ENCODE data around the gene STRA6. TPM values are rescaled to one million over a fixed set of nuclear protein-coding genes. Genes with fewer than 3 reads are reported as not detected.

STRA6 gene
- polyA plus RNA-seq, 2 of the 4 experiments (the other 2 are of a cell fraction): 35.0 to 70.2 TPM

- H3K4me1 ChIP-seq: peaks cover 16% of the 10 kb centered on the region; the same call in 2 of the 3 replicates
- no peak overlapping the region for H3K4me3 ChIP-seq
- H3K9me3 ChIP-seq: no peaks in the 10 kb centered on the region
- no peak overlapping the region for H3K27ac ChIP-seq
- no peak for TF ChIP-seq EHF (CRISPR knock-in tag; IDR thresholded peaks at IDR 0.05)
- TF ChIP-seq, protein P1, sequence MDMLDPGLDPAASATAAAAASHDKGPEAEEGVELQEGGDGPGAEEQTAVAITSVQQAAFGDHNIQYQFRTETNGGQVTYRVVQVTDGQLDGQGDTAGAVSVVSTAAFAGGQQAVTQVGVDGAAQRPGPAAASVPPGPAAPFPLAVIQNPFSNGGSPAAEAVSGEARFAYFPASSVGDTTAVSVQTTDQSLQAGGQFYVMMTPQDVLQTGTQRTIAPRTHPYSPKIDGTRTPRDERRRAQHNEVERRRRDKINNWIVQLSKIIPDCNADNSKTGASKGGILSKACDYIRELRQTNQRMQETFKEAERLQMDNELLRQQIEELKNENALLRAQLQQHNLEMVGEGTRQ (IDR thresholded peaks at IDR 0.05): no peak
- TF ChIP-seq FOSB (CRISPR knock-in tag; IDR thresholded peaks at IDR 0.05): no peak
- no peak for TF ChIP-seq MYC (IDR thresholded peaks at IDR 0.05; ENCODE audit: borderline replicate concordance, low read length)
- TF ChIP-seq ESRRA (IDR thresholded peaks at IDR 0.05; ENCODE audit: borderline replicate concordance, low read length): no peak
- no peak for TF ChIP-seq CHD4 (IDR thresholded peaks at IDR 0.05; ENCODE audit: borderline replicate concordance)
- no peak for TF ChIP-seq BHLHE40 (IDR thresholded peaks at IDR 0.05; ENCODE audit: low read depth, low read length)
- no peak for TF ChIP-seq JUNB (IDR thresholded peaks at IDR 0.05)
- TF ChIP-seq EHMT2 (IDR thresholded peaks at IDR 0.05; ENCODE audit: low read depth): no peak
- no peak for TF ChIP-seq RAD21 (conservative IDR thresholded peaks at IDR 0.05 in 1 of 2, IDR thresholded peaks at IDR 0.05 in 1 of 2)
- TF ChIP-seq EP300 (IDR thresholded peaks at IDR 0.05): no peak
- TF ChIP-seq NPAS2 (CRISPR knock-in tag; IDR thresholded peaks at IDR 0.05; ENCODE audit: borderline replicate concordance): no peak
- TF ChIP-seq PBX3 (IDR thresholded peaks at IDR 0.05): no peak
- TF ChIP-seq CBX8 (IDR thresholded peaks at IDR 0.05): no peak
- no peak for TF ChIP-seq ZSCAN20 (CRISPR knock-in tag; IDR thresholded peaks at IDR 0.05)
- TF ChIP-seq FOSL2 (IDR thresholded peaks at IDR 0.05): no peak
- no peak for TF ChIP-seq FOSL2 (CRISPR knock-in tag; IDR thresholded peaks at IDR 0.05)
- no peak for TF ChIP-seq HEYL (CRISPR knock-in tag; IDR thresholded peaks at IDR 0.05)
- TF ChIP-seq SMC3 (IDR thresholded peaks at IDR 0.05): no peak
- TF ChIP-seq RFX5 (IDR thresholded peaks at IDR 0.05): no peak
- no peak overlapping the region for H3K4me2 ChIP-seq
- POLR2A ChIA-PET: no interaction called here
- DNase-seq (ENCODE audit: low read depth in 1 of 2, low spot score in 1 of 2) (no peak), FAIRE-seq (no peak), ATAC-seq (no peak)
- CTCF ChIA-PET: interaction anchor here (2.9 kb wide), 1 partner anchor 14 kb away, joined by 12 read pairs; no protein-coding TSS in a partner anchor
- 76% methylated on average over 4 of the region's 5 CpGs for WGBS (ENCODE audit: missing lambda C conversion rate)
Observed at GRCh38 chr15:74225928-74226327, 23.3 kb upstream of the STRA6 start.

DNA sequence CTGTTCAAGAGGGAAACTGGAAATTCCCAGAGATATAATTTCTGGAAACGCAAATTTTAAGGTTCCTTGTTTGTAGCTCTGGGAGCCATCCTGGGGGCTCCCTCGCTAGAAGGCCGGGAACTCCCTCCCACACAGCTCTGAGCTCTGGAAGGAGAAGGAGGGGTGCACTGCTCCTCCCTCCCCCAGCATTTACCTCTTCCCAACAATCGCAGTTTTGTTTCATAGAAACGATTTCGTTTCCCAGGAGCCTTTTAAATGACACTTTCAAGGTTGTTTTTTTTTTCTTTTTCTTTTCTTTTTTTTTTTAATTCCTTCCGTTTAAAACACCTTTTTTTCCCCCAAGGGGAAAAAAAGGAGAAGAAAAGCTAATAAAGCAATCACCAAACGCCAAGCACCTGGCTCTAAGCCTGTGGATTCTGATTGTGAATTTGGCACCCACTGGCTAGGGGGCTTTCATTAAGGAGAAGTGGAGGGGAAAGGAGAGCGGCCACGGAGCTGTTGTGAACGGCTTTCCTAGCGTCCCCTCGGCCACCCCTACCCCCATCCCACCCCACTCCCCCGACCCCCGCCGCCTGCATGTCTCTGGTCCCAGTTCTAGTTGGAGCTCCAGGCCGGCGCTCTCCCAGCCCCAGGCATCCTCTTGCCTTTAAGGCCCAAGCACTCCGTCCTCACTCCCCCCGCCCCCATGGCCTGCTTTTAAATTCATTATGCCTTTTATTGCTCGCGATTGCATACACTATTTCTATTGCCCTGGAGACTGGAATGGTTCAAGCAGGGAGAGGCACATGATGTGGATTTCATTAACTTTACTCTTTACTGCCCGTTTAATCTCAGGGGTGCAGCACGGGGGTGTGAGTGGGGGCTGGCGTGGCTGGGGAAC lies 19.9 kb upstream of the STRA6 start:
- WGBS (ENCODE audit: missing lambda C conversion rate): 81% methylated on average over 24 of the region's 25 CpGs
- Histone ChIP-seq H3K27ac (no peak overlapping the region), H3K9me3 (no peaks in the 10 kb centered on the region), H3K4me1 (peaks cover 19% of the 10 kb centered on the region; the same call in 2 of the 3 replicates), H3K4me3 (no peak overlapping the region), H3K4me2 (no peak overlapping the region)
- ATAC-seq (no peak), FAIRE-seq (no peak), DNase-seq (ENCODE audit: low read depth in 1 of 2, low spot score in 1 of 2) (no peak)
- CTCF ChIA-PET: interaction anchor here (1.0 to 1.6 kb wide), 5 partner anchors 11 to 98 kb away, joined by 3 to 4 read pairs (median 3); partner anchors contain the start of gene STRA6
- TF ChIP-seq, protein P2, sequence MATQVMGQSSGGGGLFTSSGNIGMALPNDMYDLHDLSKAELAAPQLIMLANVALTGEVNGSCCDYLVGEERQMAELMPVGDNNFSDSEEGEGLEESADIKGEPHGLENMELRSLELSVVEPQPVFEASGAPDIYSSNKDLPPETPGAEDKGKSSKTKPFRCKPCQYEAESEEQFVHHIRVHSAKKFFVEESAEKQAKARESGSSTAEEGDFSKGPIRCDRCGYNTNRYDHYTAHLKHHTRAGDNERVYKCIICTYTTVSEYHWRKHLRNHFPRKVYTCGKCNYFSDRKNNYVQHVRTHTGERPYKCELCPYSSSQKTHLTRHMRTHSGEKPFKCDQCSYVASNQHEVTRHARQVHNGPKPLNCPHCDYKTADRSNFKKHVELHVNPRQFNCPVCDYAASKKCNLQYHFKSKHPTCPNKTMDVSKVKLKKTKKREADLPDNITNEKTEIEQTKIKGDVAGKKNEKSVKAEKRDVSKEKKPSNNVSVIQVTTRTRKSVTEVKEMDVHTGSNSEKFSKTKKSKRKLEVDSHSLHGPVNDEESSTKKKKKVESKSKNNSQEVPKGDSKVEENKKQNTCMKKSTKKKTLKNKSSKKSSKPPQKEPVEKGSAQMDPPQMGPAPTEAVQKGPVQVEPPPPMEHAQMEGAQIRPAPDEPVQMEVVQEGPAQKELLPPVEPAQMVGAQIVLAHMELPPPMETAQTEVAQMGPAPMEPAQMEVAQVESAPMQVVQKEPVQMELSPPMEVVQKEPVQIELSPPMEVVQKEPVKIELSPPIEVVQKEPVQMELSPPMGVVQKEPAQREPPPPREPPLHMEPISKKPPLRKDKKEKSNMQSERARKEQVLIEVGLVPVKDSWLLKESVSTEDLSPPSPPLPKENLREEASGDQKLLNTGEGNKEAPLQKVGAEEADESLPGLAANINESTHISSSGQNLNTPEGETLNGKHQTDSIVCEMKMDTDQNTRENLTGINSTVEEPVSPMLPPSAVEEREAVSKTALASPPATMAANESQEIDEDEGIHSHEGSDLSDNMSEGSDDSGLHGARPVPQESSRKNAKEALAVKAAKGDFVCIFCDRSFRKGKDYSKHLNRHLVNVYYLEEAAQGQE (IDR thresholded peaks at IDR 0.05): no peak
- TF ChIP-seq, protein P3, sequence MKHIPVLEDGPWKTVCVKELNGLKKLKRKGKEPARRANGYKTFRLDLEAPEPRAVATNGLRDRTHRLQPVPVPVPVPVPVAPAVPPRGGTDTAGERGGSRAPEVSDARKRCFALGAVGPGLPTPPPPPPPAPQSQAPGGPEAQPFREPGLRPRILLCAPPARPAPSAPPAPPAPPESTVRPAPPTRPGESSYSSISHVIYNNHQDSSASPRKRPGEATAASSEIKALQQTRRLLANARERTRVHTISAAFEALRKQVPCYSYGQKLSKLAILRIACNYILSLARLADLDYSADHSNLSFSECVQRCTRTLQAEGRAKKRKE (CRISPR knock-in tag; IDR thresholded peaks at IDR 0.05; ENCODE audit: low read depth): no peak
- TF ChIP-seq BCL3 (IDR thresholded peaks at IDR 0.05) (no peak), RFX5 (IDR thresholded peaks at IDR 0.05) (no peak), GATA3 (IDR thresholded peaks at IDR 0.05; ENCODE audit: borderline replicate concordance) (no peak), EHF (CRISPR knock-in tag; IDR thresholded peaks at IDR 0.05) (no peak)
- POLR2A ChIA-PET: no interaction called here
